Activated naive CD4-positive, alpha-beta T cell treated with anti-CD3 and anti-CD28 coated beads, Interleukin-2, amount 50 U/mL, for 24 hours (primary cell): ENCODE results near the gene MC1R.
"Not testable (repeated sequence)": the region's sequence is repeated elsewhere in the genome, so short reads cannot be mapped to it uniquely, and the experiment has no call there.

ENCODE experiments used
- H3K27ac Mint-ChIP-seq: one replicate; pipeline ENCODE4 v1.8.0; 2021; ENCODE audit warnings: mild to moderate bottlenecking, mixed read lengths
- H3K27me3 Mint-ChIP-seq: one replicate; pipeline ENCODE4 v1.8.0; 2021; ENCODE audit warnings: mixed read lengths
- H3K36me3 Mint-ChIP-seq: one replicate; pipeline ENCODE4 v1.8.0; 2021; ENCODE audit warnings: mixed read lengths
- H3K4me1 Mint-ChIP-seq: one replicate; pipeline ENCODE4 v1.8.0; 2021; ENCODE audit warnings: mixed read lengths
- H3K4me3 Mint-ChIP-seq: one replicate; pipeline ENCODE4 v1.8.0; 2021; ENCODE audit warnings: mild to moderate bottlenecking, mixed read lengths
- H3K9me3 Mint-ChIP-seq: one replicate; pipeline ENCODE4 v1.8.0; 2021; ENCODE audit warnings: mixed read lengths

Gene MC1R

GRCh38 chr16:89919535-89920406, 1.1 kb downstream of the MC1R start:
- peak overlapping the region; percentile 34 for H3K4me3 Mint-ChIP-seq
- peaks cover 15% of the 10 kb centered on the region for H3K27me3 Mint-ChIP-seq
- H3K4me1 Mint-ChIP-seq, result peaks cover 35% of the 10 kb centered on the region
- peak overlapping the region; percentile 80 for H3K27ac Mint-ChIP-seq
- H3K36me3 Mint-ChIP-seq, result no peaks in the 10 kb centered on the region
- H3K9me3 Mint-ChIP-seq, result no peaks in the 10 kb centered on the region

- Mint-ChIP-seq H3K4me3 (no peak overlapping the region), H3K9me3 (no peaks in the 10 kb centered on the region), H3K27me3 (peaks cover 17% of the 10 kb centered on the region), H3K36me3 (no peaks in the 10 kb centered on the region), H3K4me1 (peaks cover 39% of the 10 kb centered on the region), H3K27ac (no peak overlapping the region)
Measured at GRCh38 chr16:89920723-89921122, 2.1 kb downstream of the MC1R start.

- peaks cover 17% of the 10 kb centered on the region for H3K27me3 Mint-ChIP-seq
- H3K9me3 Mint-ChIP-seq, result no peaks in the 10 kb centered on the region
- H3K27ac Mint-ChIP-seq, result no peak overlapping the region
- no peak overlapping the region for H3K4me3 Mint-ChIP-seq
- no peaks in the 10 kb centered on the region for H3K36me3 Mint-ChIP-seq
- H3K4me1 Mint-ChIP-seq, result peaks cover 36% of the 10 kb centered on the region
Measured at GRCh38 chr16:89921131-89921701, 2.6 kb downstream of the MC1R start.

GRCh38 chr16:89921702-89922476, 3.2 kb downstream of the MC1R start:
- Mint-ChIP-seq H3K27me3 (peaks cover 21% of the 10 kb centered on the region), H3K4me3 (no peak overlapping the region), H3K9me3 (no peaks in the 10 kb centered on the region), H3K27ac (no peak overlapping the region), H3K4me1 (peaks cover 35% of the 10 kb centered on the region), H3K36me3 (no peaks in the 10 kb centered on the region)

GRCh38 chr16:89922477-89922883, 3.8 kb downstream of the MC1R start:
- peaks cover 21% of the 10 kb centered on the region for H3K27me3 Mint-ChIP-seq
- H3K36me3 Mint-ChIP-seq, result no peaks in the 10 kb centered on the region
- no peaks in the 10 kb centered on the region for H3K9me3 Mint-ChIP-seq
- no peak overlapping the region for H3K27ac Mint-ChIP-seq
- peaks cover 33% of the 10 kb centered on the region for H3K4me1 Mint-ChIP-seq
- H3K4me3 Mint-ChIP-seq, result peak overlapping the region; percentile 26

- Mint-ChIP-seq H3K4me3 (peak within 1 kb of the TSS; percentile 26), H3K36me3 (no peaks in the 10 kb centered on the region), H3K9me3 (no peaks in the 10 kb centered on the region), H3K27ac (no peak within 1 kb of the TSS), H3K4me1 (peaks cover 29% of the 10 kb centered on the region), H3K27me3 (peaks cover 26% of the 10 kb centered on the region)
Measured at GRCh38 chr16:89922884-89923639, 4.4 kb downstream of the MC1R start, which contains the start of gene TUBB3. TSS of gene TUBB3 (plus strand) at chr16:89923342. CDS start at chr16:89923402, 60 bp downstream.

GRCh38 chr16:89923640-89924296, 5.1 kb downstream of the MC1R start:
- Mint-ChIP-seq H3K9me3 (no peaks in the 10 kb centered on the region), H3K4me3 (no peak overlapping the region), H3K4me1 (peaks cover 25% of the 10 kb centered on the region), H3K27me3 (peaks cover 25% of the 10 kb centered on the region), H3K27ac (no peak overlapping the region), H3K36me3 (no peaks in the 10 kb centered on the region)

- Mint-ChIP-seq H3K27ac (no peak overlapping the region), H3K4me3 (peak overlapping the region; percentile 7), H3K36me3 (no peaks in the 10 kb centered on the region), H3K4me1 (peaks cover 22% of the 10 kb centered on the region), H3K9me3 (no peaks in the 10 kb centered on the region), H3K27me3 (peaks cover 26% of the 10 kb centered on the region)
Measured at GRCh38 chr16:89924297-89924924, 5.7 kb downstream of the MC1R start.

- Mint-ChIP-seq H3K27ac (no peak overlapping the region), H3K9me3 (no peaks in the 10 kb centered on the region), H3K4me1 (peaks cover 17% of the 10 kb centered on the region), H3K4me3 (no peak overlapping the region), H3K27me3 (peaks cover 26% of the 10 kb centered on the region), H3K36me3 (no peaks in the 10 kb centered on the region)
Measured at GRCh38 chr16:89924925-89925307, 6.3 kb downstream of the MC1R start.

GRCh38 chr16:89925596-89926079, 7.0 kb downstream of the MC1R start:
- no peaks in the 10 kb centered on the region for H3K36me3 Mint-ChIP-seq
- peaks cover 24% of the 10 kb centered on the region for H3K27me3 Mint-ChIP-seq
- H3K4me1 Mint-ChIP-seq, result peaks cover 13% of the 10 kb centered on the region
- H3K9me3 Mint-ChIP-seq, result no peaks in the 10 kb centered on the region
- no peak overlapping the region for H3K27ac Mint-ChIP-seq
- H3K4me3 Mint-ChIP-seq, result no peak overlapping the region

- Mint-ChIP-seq H3K27ac (no peak overlapping the region), H3K4me1 (no peaks in the 10 kb centered on the region), H3K36me3 (no peaks in the 10 kb centered on the region), H3K9me3 (no peaks in the 10 kb centered on the region), H3K4me3 (no peak overlapping the region), H3K27me3 (peaks cover 13% of the 10 kb centered on the region)
Measured at GRCh38 chr16:89931305-89931896, 12.7 kb downstream of the MC1R start.

GRCh38 chr16:89931964-89932363, 13.3 kb downstream of the MC1R start:
- Mint-ChIP-seq H3K27ac (no peak overlapping the region), H3K9me3 (no peaks in the 10 kb centered on the region), H3K27me3 (peaks cover 10% of the 10 kb centered on the region), H3K4me1 (no peaks in the 10 kb centered on the region), H3K36me3 (no peaks in the 10 kb centered on the region), H3K4me3 (no peak overlapping the region)

- not testable (repeated sequence) for H3K27ac Mint-ChIP-seq, H3K4me1 Mint-ChIP-seq, H3K9me3 Mint-ChIP-seq, H3K4me3 Mint-ChIP-seq, H3K27me3 Mint-ChIP-seq, H3K36me3 Mint-ChIP-seq
Measured at GRCh38 chr16:89934019-89934418, 15.4 kb downstream of the MC1R start.
